ENCODE results near the gene PROM1. TPM values are rescaled to one million over a fixed set of nuclear protein-coding genes. Genes with fewer than 3 reads are reported as not detected.

PROM1 gene
- polyA plus RNA-seq, 3 donors = not detected

DNA sequence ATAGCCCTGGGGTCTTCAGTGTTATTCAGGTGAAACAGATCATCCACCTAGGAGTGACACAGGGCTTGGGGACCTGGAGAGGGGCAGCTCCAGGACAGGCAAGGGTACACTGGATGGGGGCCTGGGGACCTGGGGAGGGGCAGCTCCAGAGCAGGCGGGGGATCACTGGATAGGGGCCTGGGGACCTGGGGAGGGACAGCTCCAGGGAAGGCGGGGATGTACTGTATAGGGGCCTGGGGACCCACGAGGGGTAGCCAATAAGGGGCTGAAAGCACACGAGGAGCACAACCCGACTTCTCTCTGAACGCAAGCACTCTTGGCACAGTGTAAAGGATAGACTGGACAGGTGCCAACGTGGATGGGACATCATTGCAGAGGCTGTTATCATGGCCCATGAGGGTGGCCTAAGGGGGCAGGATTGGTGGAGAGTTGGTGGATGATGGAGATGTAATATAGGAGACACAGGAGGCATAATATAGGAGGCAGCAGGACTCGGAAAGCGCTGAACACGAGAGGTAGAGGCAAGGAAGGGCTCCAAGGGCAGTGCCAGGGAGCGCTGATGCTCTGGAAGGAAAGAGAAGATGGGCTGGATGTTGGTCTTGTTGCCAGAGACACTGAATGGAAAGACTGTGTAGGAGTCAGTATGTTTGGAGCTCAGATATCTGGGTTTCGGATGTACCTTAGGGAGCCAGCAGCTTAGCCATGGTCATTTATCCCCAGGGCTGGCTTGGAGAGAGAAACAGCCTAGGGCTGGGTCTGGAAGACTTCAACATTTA, 82.9 kb downstream of the PROM1 start:
- H3K4me2 ChIP-seq (replicated peaks; ENCODE audit: extremely low read depth, low read length, poor library complexity, severe bottlenecking) = no peak overlapping the region
- H3K27me3 Mint-ChIP-seq (ENCODE audit: low read depth in 3 of 3) = peaks cover 0 to 2% (median 0%) of the 10 kb centered on the region in 3 donors
- no peak overlapping the region for H3K4me3 ChIP-seq (replicated peaks in 1 of 3; ENCODE audit: low read depth in 2 of 3, low read length in 3 of 3)
- H3K27ac ChIP-seq (ENCODE audit: low read depth in 1 of 2, low read length in 2 of 2) = no peak overlapping the region
- no peak for DNase-seq
- no peak overlapping the region for H3K9ac ChIP-seq (ENCODE audit: insufficient read depth, low read length, poor library complexity, severe bottlenecking)
- no peaks in the 10 kb centered on the region for H3K9me3 Mint-ChIP-seq
- TF ChIP-seq, protein P1, sequence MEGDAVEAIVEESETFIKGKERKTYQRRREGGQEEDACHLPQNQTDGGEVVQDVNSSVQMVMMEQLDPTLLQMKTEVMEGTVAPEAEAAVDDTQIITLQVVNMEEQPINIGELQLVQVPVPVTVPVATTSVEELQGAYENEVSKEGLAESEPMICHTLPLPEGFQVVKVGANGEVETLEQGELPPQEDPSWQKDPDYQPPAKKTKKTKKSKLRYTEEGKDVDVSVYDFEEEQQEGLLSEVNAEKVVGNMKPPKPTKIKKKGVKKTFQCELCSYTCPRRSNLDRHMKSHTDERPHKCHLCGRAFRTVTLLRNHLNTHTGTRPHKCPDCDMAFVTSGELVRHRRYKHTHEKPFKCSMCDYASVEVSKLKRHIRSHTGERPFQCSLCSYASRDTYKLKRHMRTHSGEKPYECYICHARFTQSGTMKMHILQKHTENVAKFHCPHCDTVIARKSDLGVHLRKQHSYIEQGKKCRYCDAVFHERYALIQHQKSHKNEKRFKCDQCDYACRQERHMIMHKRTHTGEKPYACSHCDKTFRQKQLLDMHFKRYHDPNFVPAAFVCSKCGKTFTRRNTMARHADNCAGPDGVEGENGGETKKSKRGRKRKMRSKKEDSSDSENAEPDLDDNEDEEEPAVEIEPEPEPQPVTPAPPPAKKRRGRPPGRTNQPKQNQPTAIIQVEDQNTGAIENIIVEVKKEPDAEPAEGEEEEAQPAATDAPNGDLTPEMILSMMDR (IDR thresholded peaks at IDR 0.05) = no peak
- H3K36me3 ChIP-seq (replicated peaks in 1 of 2; ENCODE audit: control insufficient read depth in 1 of 2, insufficient read depth in 2 of 2, low read length in 2 of 2) = no peaks in the 10 kb centered on the region
- no peaks in the 10 kb centered on the region for H3K79me2 ChIP-seq (ENCODE audit: insufficient read depth, low read length)
- no peaks in the 10 kb centered on the region for H3K27me3 ChIP-seq (ENCODE audit: control insufficient read depth in 2 of 2, insufficient read depth in 2 of 2, low read length in 2 of 2)
- no peaks in the 10 kb centered on the region for H3K36me3 Mint-ChIP-seq
- peak overlapping the region; percentile 19 for H2AFZ ChIP-seq (ENCODE audit: insufficient read depth, low read depth, low read length, poor library complexity, severe bottlenecking)
- 94% methylated on average over 12 of the region's 12 CpGs for WGBS (ENCODE audit: insufficient coverage)
- no peaks in the 10 kb centered on the region for H4K20me1 ChIP-seq (ENCODE audit: insufficient read depth, low read length)
- H3K4me1 Mint-ChIP-seq = no peaks in the 10 kb centered on the region
- H3K9me3 ChIP-seq (replicated peaks in 1 of 2; ENCODE audit: control insufficient read depth in 1 of 2, insufficient read depth in 1 of 2, low read length in 2 of 2) = no peaks in the 10 kb centered on the region
- H3K4me1 ChIP-seq (ENCODE audit: control insufficient read depth in 1 of 2, insufficient read depth in 2 of 2, low read length in 2 of 2) = peaks cover 0 to 6% of the 10 kb centered on the region in 2 donors
- intact Hi-C loops (cut with micrococcal nuclease) = loop anchor here (2.0 to 10.0 kb wide), 4 partner anchors 44 to 196 kb away; no protein-coding TSS in a partner anchor
- H3K27ac Mint-ChIP-seq = no peak overlapping the region
- no peak overlapping the region for H3K4me3 Mint-ChIP-seq

DNA sequence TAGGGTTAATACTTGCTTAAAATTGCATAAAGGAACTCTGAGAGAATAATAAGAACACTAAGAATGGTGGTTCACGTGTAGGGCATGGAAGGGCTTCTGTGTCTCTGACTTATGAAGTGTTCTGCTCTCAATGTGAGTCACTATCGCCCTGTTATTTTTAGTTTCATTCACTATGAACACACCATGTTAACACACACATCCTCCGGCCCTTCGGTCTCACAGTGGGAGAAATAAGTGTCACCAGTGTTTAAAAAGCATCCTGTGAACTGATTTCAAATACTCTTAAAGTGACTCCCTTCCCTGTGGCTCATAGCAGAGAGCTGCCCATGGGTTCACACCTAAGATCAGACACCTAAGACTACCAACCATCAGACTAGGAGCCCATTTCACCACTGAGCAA, 87.0 kb downstream of the PROM1 start:
- no peak overlapping the region for H3K27ac Mint-ChIP-seq
- Histone ChIP-seq H3K9ac (ENCODE audit: insufficient read depth, low read length, poor library complexity, severe bottlenecking) (no peak overlapping the region), H3K4me3 (replicated peaks in 1 of 3; ENCODE audit: low read depth in 2 of 3, low read length in 3 of 3) (no peak overlapping the region), H3K36me3 (replicated peaks in 1 of 2; ENCODE audit: control insufficient read depth in 1 of 2, insufficient read depth in 2 of 2, low read length in 2 of 2) (no peaks in the 10 kb centered on the region), H3K79me2 (ENCODE audit: insufficient read depth, low read length) (no peaks in the 10 kb centered on the region), H3K4me2 (replicated peaks; ENCODE audit: extremely low read depth, low read length, poor library complexity, severe bottlenecking) (no peak overlapping the region), H3K27ac (ENCODE audit: low read depth in 1 of 2, low read length in 2 of 2) (no peak overlapping the region), H4K20me1 (ENCODE audit: insufficient read depth, low read length) (no peaks in the 10 kb centered on the region), H3K4me1 (ENCODE audit: control insufficient read depth in 1 of 2, insufficient read depth in 2 of 2, low read length in 2 of 2) (peaks cover 6 to 10% of the 10 kb centered on the region in 2 donors), H2AFZ (ENCODE audit: insufficient read depth, low read depth, low read length, poor library complexity, severe bottlenecking) (no peak overlapping the region), H3K9me3 (replicated peaks in 1 of 2; ENCODE audit: control insufficient read depth in 1 of 2, insufficient read depth in 1 of 2, low read length in 2 of 2) (no peaks in the 10 kb centered on the region), H3K27me3 (ENCODE audit: control insufficient read depth in 2 of 2, insufficient read depth in 2 of 2, low read length in 2 of 2) (no peaks in the 10 kb centered on the region)
- H3K4me3 Mint-ChIP-seq = no peak overlapping the region
- 100% methylated on average over 2 of the region's 4 CpGs for WGBS (ENCODE audit: insufficient coverage)
- H3K36me3 Mint-ChIP-seq = no peaks in the 10 kb centered on the region
- intact Hi-C loops (cut with micrococcal nuclease) = no loop called here
- peaks cover 0 to 2% (median 0%) of the 10 kb centered on the region in 3 donors for H3K27me3 Mint-ChIP-seq (ENCODE audit: low read depth in 3 of 3)
- peaks cover 10% of the 10 kb centered on the region for H3K4me1 Mint-ChIP-seq
- TF ChIP-seq, protein P1 (IDR thresholded peaks at IDR 0.05) = no peak
- no peak for DNase-seq
- H3K9me3 Mint-ChIP-seq = no peaks in the 10 kb centered on the region

Measured in CD14-positive monocyte (primary cell).